NT2/D1 (cell line): ENCODE results near the gene SMAD1.

Experiments
- SUZ12 ChIP-seq: IDR thresholded peaks from 2 replicates; pipeline ENCODE4 v1.6.1; 2011; ENCODE audit not compliant: insufficient read length, insufficient read depth; ENCODE audit errors: extremely low read depth
- YY1 ChIP-seq: IDR thresholded peaks from 2 replicates; pipeline ENCODE4 v1.6.1; 2011; ENCODE audit not compliant: insufficient read length, insufficient read depth
- ZNF274 ChIP-seq: IDR thresholded peaks from 2 replicates; pipeline ENCODE4 v1.6.1; 2011; ENCODE audit warnings: mild to moderate bottlenecking, low read depth, low read length

DNA sequence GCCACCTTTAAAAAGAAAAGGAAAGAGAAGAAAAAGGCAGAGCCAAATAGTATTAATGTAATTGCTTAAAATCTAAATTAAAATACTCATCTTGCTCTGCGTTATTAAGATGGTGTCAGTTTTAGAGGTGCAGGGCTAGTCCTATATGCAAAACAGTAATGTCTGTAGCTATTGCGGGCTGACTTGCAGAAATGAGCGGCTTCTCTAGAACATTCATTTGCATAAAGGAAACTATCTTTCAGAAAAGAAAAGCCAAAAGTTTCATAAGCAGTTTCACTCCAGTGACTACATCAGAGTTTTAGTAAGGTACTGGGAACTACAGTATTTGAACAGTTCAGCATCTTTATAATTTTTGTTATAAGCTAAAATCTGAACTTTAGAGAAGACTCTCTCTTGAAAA is 6.0 kb downstream of the SMAD1 start:
- no peak for TF ChIP-seq YY1
- no peak for TF ChIP-seq ZNF274
- TF ChIP-seq SUZ12: no peak
